Measurements from ENCODE around the gene STK32A.

The STK32A gene

DNA sequence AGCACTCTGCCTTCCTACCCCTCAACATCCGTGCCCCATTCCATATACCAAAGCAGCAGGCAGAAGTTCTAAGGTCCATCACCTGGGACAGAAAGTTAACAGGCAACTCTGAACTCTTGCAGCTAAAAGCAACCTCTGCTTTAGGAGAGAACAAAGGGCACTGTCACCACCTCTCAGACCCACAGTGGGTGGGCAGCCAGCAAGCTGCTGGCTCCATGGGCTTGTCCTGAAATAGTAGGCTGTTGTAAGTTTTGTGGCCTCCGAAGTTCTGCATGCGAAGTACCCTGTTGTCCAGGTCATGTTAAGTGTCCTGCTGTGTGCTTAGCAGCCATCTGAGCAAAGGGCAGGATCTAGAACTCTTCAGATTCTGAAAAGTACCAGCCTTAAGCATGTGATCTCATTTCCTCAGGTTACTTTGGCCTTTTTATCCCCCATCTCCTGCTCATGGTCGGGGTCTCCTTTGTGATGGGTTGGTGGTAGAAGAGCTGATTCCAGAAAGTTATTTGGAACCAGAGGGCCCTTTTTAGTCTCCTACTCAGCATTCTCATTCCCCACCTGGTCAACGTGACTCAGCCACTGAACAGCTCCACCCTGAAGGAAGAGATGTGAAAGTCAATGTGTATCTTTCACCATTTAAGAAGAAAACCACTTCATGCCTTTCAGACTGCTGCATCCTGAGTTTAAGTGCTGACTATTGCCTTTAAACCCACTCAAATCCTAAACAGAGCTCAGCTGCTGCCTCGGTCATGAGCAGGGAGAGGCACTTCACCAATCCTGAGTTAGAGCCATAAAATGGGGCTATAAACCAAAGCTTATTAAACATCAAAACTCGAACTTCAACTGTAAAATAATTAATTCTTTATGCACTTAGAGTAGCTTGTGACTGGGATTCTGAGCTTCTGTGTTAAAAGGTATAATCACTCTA lies 153.6 kb downstream of the STK32A start:
- in situ Hi-C loops (cut with HindIII; ENCODE audit: low pct_unique_long_range_greater_than_20kb, low sequenced_read_pairs): no loop called here
- no peak for DNase-seq (ENCODE audit: low read depth in 1 of 2, low spot score in 1 of 2)
- TF ChIP-seq JUND (IDR thresholded peaks at IDR 0.05; ENCODE audit: low read depth): no peak

DNA sequence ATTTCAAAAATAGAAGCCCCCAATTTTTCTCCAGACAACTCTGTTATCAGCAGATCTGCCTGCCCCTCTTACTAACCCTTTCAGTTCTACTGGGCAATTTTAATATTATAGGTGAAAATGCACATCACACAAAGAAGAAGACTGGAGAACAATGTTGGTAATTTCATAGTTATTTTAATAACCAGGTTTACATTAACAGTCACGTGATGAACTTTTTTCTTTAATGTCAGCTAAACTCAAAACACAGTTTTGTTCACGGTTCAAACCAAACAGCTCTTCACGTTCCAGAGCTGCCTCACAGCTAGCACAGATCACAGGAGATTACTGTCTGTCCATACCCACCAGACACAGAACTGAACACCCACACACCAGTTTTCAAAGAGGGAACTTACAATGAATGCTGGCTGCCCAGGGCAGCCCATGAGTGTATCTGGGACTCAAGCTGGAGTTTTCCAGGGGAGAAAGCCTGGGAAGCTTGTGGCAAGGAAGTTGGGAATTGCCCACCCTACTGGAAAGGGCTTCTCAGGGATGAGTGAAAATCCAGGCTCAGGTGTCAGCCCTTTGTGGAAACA lies 155.9 kb downstream of the STK32A start:
- DNase-seq (ENCODE audit: low read depth in 1 of 2, low spot score in 1 of 2): no peak
- in situ Hi-C loops (cut with HindIII; ENCODE audit: low pct_unique_long_range_greater_than_20kb, low sequenced_read_pairs): no loop called here
- no peak for TF ChIP-seq JUND (IDR thresholded peaks at IDR 0.05; ENCODE audit: low read depth)

DNA sequence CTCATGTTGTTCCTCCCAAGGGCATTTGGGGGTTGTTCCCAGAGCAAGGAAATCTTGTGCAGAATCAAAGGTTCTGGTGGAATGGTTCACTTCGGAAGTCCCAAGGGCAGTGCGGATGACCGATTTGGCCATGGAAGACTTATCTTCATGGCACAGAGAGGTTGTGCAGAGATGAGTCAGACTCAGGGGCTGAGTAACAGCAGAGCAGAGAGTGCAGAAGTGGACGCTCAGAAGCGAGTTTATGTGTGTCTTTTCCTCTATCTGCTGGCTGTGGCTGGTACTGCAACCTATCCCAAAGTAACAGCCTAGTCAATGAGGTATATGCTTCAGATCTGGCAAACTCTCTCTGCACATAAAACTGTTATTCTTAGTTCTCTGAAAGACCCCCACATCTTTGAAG lies 157.0 kb downstream of the STK32A start:
- DNase-seq (ENCODE audit: low read depth in 1 of 2, low spot score in 1 of 2): peak; percentile 45 to 75
- in situ Hi-C loops (cut with HindIII; ENCODE audit: low pct_unique_long_range_greater_than_20kb, low sequenced_read_pairs): no loop called here
- no peak for TF ChIP-seq JUND (IDR thresholded peaks at IDR 0.05; ENCODE audit: low read depth)

DNA sequence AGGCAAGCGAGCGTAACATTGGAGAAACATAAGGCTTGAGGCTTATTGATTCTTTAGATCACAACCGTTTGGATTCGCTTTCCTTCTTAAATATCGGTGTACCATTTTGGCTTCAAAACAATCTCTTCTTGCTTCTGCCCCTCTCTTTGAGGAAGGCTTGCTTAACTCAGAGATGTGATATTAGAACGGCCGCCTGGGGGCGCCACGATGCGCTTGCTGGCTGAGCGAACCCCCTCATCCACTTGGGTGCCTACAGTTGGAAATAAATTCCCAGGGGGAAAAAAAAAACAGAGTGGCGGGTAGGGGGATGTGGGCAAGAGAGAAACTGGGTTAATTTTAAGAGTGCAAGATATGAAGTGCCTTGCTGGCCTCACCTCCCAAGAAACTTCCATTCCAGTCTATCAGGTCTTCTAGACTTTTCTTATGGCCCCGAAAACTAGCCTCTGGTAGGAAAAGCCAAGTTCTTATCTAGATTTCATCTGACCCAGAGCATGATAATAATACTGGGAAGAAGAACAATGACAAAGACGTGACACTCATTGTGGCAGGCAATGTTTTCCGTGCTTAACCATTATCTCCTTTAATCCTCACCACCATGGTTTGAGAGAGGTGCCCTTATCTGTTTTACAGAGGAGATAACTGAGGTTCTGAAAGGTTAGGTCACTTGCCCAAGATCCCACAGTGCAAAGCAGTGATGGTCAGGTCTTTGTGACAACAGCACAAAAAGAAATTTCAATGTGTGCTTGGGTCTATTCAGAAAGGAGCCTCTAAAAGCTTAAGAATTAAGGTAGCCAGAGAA lies 159.2 kb downstream of the STK32A start:
- no peak for TF ChIP-seq JUND (IDR thresholded peaks at IDR 0.05; ENCODE audit: low read depth)
- in situ Hi-C loops (cut with HindIII; ENCODE audit: low pct_unique_long_range_greater_than_20kb, low sequenced_read_pairs): no loop called here
- no peak for DNase-seq (ENCODE audit: low read depth in 1 of 2, low spot score in 1 of 2)

DNA sequence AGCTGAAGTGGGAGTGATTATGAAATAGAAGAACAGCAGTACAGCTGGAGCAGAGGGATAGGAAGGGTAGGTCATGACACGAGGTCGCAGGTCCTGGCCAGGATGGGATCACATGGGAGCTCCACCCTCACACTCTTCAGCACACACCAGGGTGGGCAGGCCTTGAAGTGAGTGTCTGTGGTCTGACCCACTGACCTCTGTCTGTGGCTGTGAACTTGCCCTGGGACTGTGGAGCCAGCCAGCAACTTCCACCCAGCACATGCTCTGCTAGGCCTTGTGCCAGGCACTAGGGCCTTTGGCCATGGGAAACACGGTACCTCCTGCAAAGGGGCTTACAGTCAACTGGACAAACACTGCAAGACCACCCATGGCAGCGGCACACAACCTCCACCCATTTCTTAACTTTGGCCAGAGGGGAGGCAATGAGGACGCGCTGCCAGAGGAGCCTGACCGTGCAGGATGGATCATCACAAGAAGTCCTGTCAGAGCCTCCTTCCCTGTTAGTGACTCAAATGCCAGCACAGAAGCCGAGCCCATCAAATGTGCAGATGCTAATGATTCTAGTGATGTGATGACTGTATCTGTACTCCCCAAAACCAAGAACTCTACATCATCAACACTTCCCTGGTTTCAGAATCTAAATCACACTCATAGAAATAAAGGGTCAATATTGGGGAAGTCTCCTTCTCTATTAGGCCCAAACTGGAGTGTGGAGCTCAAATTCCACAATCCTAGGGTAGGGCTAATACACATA lies 161.4 kb downstream of the STK32A start:
- no peak for DNase-seq (ENCODE audit: low read depth in 1 of 2, low spot score in 1 of 2)
- no peak for TF ChIP-seq JUND (IDR thresholded peaks at IDR 0.05; ENCODE audit: low read depth)
- in situ Hi-C loops (cut with HindIII; ENCODE audit: low pct_unique_long_range_greater_than_20kb, low sequenced_read_pairs): no loop called here

DNA sequence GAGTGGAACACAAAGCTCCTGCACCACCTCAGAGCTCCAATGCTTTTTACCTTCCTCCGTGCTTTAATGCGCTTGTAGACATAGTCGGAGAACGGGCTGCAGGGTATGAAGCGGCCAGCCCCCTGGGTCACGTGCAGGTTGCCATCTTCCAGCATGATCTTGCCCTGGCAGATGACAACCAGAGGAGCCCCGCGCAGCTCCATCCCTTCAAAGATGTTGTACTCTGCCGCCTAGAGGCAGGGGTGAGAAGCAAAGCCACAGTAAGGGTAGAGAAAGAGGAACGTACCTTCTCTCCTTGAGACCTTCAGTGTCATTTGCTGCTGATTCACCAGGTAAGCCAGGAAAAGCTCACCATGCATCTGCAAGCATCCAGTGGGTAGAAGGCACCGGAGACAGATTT lies 162.8 kb downstream of the STK32A start:
- no peak for TF ChIP-seq JUND (IDR thresholded peaks at IDR 0.05; ENCODE audit: low read depth)
- peak in 1 of 2 experiments; percentile 23 for DNase-seq (ENCODE audit: low read depth in 1 of 2, low spot score in 1 of 2)

DNA sequence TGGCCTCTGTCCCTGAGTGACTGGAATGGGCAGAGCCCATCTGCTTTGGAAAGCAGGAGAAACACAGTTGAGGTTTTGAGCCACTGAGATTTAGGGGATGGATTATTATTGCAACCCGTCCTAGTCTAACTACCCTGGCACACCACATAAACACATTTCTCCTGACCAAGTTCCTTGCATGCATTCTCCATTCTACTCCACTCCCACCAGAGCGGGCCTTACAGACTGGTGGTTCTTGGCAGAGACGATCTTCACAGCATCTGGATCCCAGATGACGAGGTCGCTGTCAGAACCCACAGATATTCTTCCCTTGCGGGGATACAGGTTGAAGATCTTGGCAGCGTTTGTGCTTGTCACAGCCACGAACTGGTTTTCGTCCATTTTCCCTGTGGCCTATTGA lies 164.0 kb downstream of the STK32A start:
- in situ Hi-C loops (cut with HindIII; ENCODE audit: low pct_unique_long_range_greater_than_20kb, low sequenced_read_pairs): no loop called here
- DNase-seq (ENCODE audit: low read depth in 1 of 2, low spot score in 1 of 2): no peak

More for the DNA sequence above, 162.8 kb downstream of the STK32A start:
- in situ Hi-C loops (cut with HindIII; ENCODE audit: low pct_unique_long_range_greater_than_20kb, low sequenced_read_pairs): no loop called here

DNA sequence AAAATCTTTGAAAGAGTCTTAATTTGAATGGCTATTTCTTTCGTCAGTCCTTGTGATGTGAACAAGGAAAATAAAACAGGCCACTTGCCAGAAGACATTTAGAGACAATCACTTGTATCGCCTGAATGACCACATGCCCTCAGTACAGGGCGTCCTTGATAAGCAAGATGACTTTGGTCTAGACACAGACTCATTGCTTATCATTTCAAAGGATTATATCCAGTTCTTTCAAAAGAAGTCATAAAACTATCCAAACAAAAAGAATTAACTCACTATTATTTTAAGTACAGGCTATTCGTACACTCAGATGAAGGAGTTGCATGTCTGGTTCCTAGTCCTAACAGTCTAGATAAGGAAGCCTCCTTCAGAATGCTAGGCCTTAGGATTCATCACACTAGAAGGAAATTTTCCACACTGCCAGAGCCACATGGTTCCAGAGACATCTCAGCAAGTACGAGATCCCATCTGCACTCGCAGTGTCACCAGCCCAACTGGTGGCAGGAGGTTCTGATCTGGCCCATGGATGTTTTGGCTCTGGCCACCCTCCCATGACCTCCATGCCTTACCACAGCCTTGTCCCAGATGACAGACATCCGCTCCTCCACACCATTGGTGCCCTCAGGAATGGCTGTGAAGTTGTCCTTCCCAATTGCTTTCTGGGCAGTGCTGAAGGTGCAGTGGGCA lies 165.4 kb downstream of the STK32A start:
- DNase-seq (ENCODE audit: low read depth in 1 of 2, low spot score in 1 of 2): no peak
- in situ Hi-C loops (cut with HindIII; ENCODE audit: low pct_unique_long_range_greater_than_20kb, low sequenced_read_pairs): no loop called here
- TF ChIP-seq JUND (IDR thresholded peaks at IDR 0.05; ENCODE audit: low read depth): no peak

More for the DNA sequence above, 164.0 kb downstream of the STK32A start:
- TF ChIP-seq JUND (IDR thresholded peaks at IDR 0.05; ENCODE audit: low read depth): no peak

DNA sequence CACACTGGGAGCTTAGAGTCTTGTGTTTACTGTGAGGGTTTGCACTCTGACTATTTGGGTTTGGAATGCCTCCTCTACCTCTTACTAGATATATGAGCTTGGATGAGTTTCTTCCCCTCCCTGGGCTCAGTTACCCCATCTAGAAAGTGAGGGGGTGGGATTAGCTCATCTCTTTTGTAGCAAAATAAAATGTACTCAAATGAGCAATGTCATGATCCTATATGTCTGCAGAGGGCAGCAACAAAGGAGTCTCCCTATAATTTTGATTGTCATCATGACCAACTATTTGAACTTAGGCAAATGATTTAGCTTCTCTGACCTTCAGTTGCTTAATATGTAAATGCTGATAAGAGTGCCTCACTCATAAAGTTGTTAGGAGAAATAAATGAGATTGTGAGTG lies 166.1 kb downstream of the STK32A start:
- in situ Hi-C loops (cut with HindIII; ENCODE audit: low pct_unique_long_range_greater_than_20kb, low sequenced_read_pairs): no loop called here
- DNase-seq (ENCODE audit: low read depth in 1 of 2, low spot score in 1 of 2): no peak
- TF ChIP-seq JUND (IDR thresholded peaks at IDR 0.05; ENCODE audit: low read depth): no peak

DNA sequence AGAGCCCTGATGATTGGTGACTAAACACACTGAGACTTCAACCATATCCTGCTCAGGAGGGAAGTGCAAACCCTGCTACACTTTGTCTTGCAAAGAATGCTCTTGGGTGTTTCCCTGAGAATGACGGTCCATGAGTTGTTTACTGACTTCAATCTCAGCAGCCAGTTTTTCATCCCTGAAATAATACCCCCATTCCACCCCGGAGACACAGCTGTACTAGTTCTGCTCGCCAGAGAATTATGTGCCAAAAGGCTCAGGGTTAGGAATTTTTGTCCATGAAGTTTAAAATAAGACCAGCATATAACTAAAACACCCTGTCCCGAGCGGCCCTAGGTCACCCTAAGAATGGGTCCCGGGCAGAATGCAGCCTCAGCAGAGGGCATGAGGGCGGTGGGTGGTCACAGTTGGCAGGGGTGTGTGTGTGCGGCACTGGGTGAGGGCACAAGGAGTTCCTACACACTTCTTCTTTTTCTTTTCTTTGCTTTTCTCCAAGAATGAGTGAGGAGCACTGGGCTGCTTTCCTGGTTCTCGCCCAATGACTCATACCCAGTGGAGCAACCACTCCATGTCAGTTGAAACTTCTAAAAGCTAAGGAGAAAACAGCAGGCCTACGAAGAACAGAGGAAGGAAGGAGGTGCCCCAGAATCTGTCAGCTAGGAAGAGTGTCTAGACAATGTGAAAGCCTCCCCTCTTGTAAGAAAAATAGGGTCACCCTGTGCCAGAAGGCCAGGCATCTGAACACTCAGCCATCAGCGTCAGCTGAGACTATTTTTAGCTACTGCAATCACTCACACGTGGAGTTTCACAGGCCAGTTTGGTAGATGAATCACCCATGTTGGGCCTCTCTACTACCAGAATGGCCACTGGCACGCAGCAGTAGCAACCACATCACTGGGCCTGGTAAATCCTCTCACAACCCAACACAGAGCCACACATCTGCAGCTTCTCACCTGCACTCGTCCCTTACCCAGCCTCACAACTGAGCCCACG lies 169.1 kb downstream of the STK32A start:
- TF ChIP-seq JUND (IDR thresholded peaks at IDR 0.05; ENCODE audit: low read depth): no peak
- in situ Hi-C loops (cut with HindIII; ENCODE audit: low pct_unique_long_range_greater_than_20kb, low sequenced_read_pairs): no loop called here
- DNase-seq (ENCODE audit: low read depth in 1 of 2, low spot score in 1 of 2): no peak

DNA sequence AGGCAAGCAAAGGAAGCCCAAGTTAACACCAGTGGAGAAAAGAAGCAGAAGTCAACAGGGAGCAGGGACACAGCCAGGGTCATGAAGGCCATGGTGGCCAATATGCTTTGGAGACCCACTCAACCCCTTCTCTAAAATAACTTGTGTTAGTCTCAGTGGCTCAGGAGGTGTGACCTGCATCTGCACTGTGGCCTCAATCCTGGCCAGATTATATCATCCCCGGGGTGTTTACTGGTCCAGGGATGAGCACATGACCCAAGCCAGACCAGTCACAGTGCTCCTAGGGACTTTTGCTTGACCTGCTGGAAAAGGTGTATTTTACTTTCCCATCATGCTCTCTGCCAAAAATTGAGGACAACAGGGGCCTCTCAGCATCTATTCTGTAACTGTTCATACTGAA lies 169.9 kb downstream of the STK32A start:
- in situ Hi-C loops (cut with HindIII; ENCODE audit: low pct_unique_long_range_greater_than_20kb, low sequenced_read_pairs): no loop called here
- no peak for DNase-seq (ENCODE audit: low read depth in 1 of 2, low spot score in 1 of 2)
- no peak for TF ChIP-seq JUND (IDR thresholded peaks at IDR 0.05; ENCODE audit: low read depth)

Data from T47D (cell line).